PC-3 (cell line): ENCODE measurements around the gene HOXD3. TPM values are rescaled to one million over a fixed set of nuclear protein-coding genes. Genes with fewer than 3 reads are reported as not detected.

Source experiments
- ATAC-seq: fragments of 200-7000 bp; cut with Tn5 transposase; 2 replicates; pipeline ENCODE4 v1.9.1; 2020; ENCODE audit warnings: mild to moderate bottlenecking, moderate library complexity
- BruUV-seq: library from RNA; stranded (reverse); fragments of 400-500 nt; replicated peaks from 2 replicates; lab custom pipeline; 2021; lab: Mats Ljungman, UMichigan
- CTCF ChIA-PET: fragments of 300-600 bp; sonication (Branson Sonifier 250); formaldehyde crosslinking; loops from one replicate; lab custom pipeline; 2022; ENCODE audit warnings: antibody characterized with exemption; lab: Charles Lee
- POLR2A ChIA-PET: fragments of 300-600 bp; sonication (Branson Sonifier 250); formaldehyde crosslinking; loops from one replicate; lab custom pipeline; 2022; ENCODE audit warnings: antibody characterized with exemption; ENCODE audit not compliant: unreplicated experiment; lab: Charles Lee
- DNase-seq: peaks from one replicate; pipeline ENCODE4 v3.0.0-alpha.2; 2015
- H2AFZ ChIP-seq: fragments of 300-600 bp; sonication (generic); 2 replicates; pipeline ENCODE4 v1.6.0; 2016; ENCODE audit warnings: antibody characterized with exemption, low read length
- H3F3A ChIP-seq: fragments of 300-600 bp; sonication (generic); one replicate; pipeline ENCODE4 v1.6.0; 2017; ENCODE audit warnings: antibody characterized with exemption, low read length, control low read depth, mild to moderate bottlenecking; ENCODE audit not compliant: unreplicated experiment
- H3K27ac ChIP-seq: fragments of 300-600 bp; sonication (generic); 2 replicates; pipeline ENCODE4 v1.5.1; 2016; ENCODE audit warnings: mild to moderate bottlenecking, low read length
- H3K27me3 ChIP-seq: fragments of 300-600 bp; sonication (generic); 2 replicates; pipeline ENCODE4 v1.6.1; 2016; ENCODE audit warnings: low read length, mixed read lengths
- H3K36me3 ChIP-seq: fragments of 300-600 bp; sonication (generic); 2 replicates; pipeline ENCODE4 v1.6.1; 2016; ENCODE audit warnings: low read depth, mixed run types, low read length, mixed read lengths
- H3K4me1 ChIP-seq: fragments of 300-600 bp; sonication (generic); 2 replicates; pipeline ENCODE4 v1.5.1; 2016; ENCODE audit warnings: low read length; ENCODE audit not compliant: insufficient read depth
- H3K4me2 ChIP-seq: fragments of 300-600 bp; sonication (generic); 2 replicates; pipeline ENCODE4 v1.6.0; 2016; ENCODE audit warnings: low read length
- H3K4me3 ChIP-seq: fragments of 300-600 bp; sonication (generic); 2 replicates; pipeline ENCODE4 v1.5.1; 2016; ENCODE audit warnings: mild to moderate bottlenecking, low read length, mixed read lengths
- H3K79me2 ChIP-seq: fragments of 300-600 bp; sonication (generic); 2 replicates; pipeline ENCODE4 v1.6.1; 2017; ENCODE audit warnings: low read length, mixed read lengths
- H3K9ac ChIP-seq: fragments of 300-600 bp; sonication (generic); 2 replicates; pipeline ENCODE4 v1.6.0; 2016; ENCODE audit warnings: mild to moderate bottlenecking, low read length
- H3K9me2 ChIP-seq: fragments of 300-600 bp; sonication (generic); replicated peaks from 2 replicates; pipeline ENCODE4 v1.6.1; 2016; ENCODE audit warnings: mixed run types, low read length, mixed read lengths
- H3K9me3 ChIP-seq: fragments of 300-600 bp; sonication (generic); 2 replicates; pipeline ENCODE4 v1.6.1; 2016; ENCODE audit warnings: low read length, mixed read lengths
- H4K20me1 ChIP-seq: fragments of 300-600 bp; sonication (generic); 2 replicates; pipeline ENCODE4 v1.6.1; 2016; ENCODE audit warnings: low read length, mixed read lengths
- EZH2 ChIP-seq: fragments of 300-600 bp; sonication (generic); IDR thresholded peaks from one replicate; pipeline ENCODE4 v1.6.1; 2017; ENCODE audit warnings: antibody characterized with exemption, mild to moderate bottlenecking, low read length; ENCODE audit not compliant: unreplicated experiment
- EZH2phosphoT487 ChIP-seq: fragments of 300-600 bp; sonication (generic); IDR thresholded peaks from 2 replicates; pipeline ENCODE4 v1.6.1; 2018; ENCODE audit warnings: mild to moderate bottlenecking, antibody characterized with exemption, low read length, borderline replicate concordance
- intact Hi-C: fragments of 100-400 bp; cut with micrococcal nuclease; formaldehyde crosslinking; loops from 2 replicates; pipeline ENCODE4 v1.9.0; 2023
- total RNA-seq: library from RNA; depleted of rRNA; stranded (reverse); fragments of >200 nt; gene quantifications from 2 replicates; pipeline ENCODE4 v1.2.3, GENCODE V29; 2014
- TF ChIP-seq, protein P1 (sequence below): fragments of 300-600 bp; sonication (generic); conservative IDR thresholded peaks from 2 replicates; pipeline ENCODE4 v1.5.1; 2017; ENCODE audit warnings: antibody characterized with exemption, low read depth, mild to moderate bottlenecking, low read length

The HOXD3 gene
- total RNA-seq, 1 experiment from 2014 or later = 4.4 TPM

DNA sequence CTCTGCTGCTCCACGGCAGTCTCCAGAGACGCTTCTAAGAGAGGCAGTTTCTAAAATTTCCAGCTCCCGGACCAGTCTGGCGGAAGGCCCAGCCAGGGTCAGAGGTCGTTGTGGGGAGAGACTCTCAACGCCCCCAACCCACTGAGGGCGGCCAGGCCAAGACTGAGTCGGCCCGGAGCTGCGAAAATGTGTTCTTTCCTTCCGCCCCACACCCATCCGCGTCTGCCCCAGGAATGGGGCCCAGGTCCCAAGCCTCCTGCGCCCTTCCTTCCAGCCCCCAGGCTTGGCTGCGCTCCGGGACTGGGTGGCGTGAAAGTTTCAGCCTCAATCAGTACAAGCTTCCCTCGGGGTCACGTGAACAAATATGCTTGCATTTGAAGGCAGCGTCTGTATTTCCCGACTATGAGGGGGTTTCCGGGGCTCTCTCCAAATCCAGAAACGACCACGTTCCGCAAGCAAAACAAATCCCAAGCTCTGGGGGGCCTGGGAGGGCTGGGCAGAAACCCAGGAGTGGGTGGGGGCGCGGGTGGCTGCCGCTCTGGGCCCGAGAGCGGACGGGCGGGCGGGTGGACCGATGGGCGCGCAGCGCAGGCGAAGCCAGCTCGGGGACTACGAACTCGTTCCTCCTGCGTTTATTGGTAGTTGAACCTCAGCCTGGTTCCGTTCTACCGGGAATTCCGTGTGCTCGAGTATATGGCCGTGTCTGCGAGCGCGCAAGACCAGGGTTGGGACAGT is 3.3 kb downstream of the HOXD3 start:
- no peak overlapping the region for H2AFZ ChIP-seq
- H3K27me3 ChIP-seq = no peaks in the 10 kb centered on the region
- no peak overlapping the region for H3K4me2 ChIP-seq
- H3F3A ChIP-seq = no peaks in the 10 kb centered on the region
- no peaks in the 10 kb centered on the region for H3K4me1 ChIP-seq
- DNase-seq (no peak), ATAC-seq (no peak)
- H3K27ac ChIP-seq = no peak overlapping the region
- no TSS peak for BruUV-seq
- no peaks in the 10 kb centered on the region for H3K9me3 ChIP-seq
- H3K4me3 ChIP-seq = no peak overlapping the region
- CTCF ChIA-PET = no interaction called here
- intact Hi-C loops = no loop called here
- POLR2A ChIA-PET = no interaction called here
- no peaks in the 10 kb centered on the region for H3K36me3 ChIP-seq
- no peak for TF ChIP-seq EZH2
- no peak for TF ChIP-seq EZH2phosphoT487
- TF ChIP-seq, protein P1, sequence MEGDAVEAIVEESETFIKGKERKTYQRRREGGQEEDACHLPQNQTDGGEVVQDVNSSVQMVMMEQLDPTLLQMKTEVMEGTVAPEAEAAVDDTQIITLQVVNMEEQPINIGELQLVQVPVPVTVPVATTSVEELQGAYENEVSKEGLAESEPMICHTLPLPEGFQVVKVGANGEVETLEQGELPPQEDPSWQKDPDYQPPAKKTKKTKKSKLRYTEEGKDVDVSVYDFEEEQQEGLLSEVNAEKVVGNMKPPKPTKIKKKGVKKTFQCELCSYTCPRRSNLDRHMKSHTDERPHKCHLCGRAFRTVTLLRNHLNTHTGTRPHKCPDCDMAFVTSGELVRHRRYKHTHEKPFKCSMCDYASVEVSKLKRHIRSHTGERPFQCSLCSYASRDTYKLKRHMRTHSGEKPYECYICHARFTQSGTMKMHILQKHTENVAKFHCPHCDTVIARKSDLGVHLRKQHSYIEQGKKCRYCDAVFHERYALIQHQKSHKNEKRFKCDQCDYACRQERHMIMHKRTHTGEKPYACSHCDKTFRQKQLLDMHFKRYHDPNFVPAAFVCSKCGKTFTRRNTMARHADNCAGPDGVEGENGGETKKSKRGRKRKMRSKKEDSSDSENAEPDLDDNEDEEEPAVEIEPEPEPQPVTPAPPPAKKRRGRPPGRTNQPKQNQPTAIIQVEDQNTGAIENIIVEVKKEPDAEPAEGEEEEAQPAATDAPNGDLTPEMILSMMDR = no peak
- H3K9ac ChIP-seq = no peak overlapping the region
- no peaks in the 10 kb centered on the region for H3K79me2 ChIP-seq
- H4K20me1 ChIP-seq = no peaks in the 10 kb centered on the region
- H3K9me2 ChIP-seq = no peaks in the 10 kb centered on the region

DNA sequence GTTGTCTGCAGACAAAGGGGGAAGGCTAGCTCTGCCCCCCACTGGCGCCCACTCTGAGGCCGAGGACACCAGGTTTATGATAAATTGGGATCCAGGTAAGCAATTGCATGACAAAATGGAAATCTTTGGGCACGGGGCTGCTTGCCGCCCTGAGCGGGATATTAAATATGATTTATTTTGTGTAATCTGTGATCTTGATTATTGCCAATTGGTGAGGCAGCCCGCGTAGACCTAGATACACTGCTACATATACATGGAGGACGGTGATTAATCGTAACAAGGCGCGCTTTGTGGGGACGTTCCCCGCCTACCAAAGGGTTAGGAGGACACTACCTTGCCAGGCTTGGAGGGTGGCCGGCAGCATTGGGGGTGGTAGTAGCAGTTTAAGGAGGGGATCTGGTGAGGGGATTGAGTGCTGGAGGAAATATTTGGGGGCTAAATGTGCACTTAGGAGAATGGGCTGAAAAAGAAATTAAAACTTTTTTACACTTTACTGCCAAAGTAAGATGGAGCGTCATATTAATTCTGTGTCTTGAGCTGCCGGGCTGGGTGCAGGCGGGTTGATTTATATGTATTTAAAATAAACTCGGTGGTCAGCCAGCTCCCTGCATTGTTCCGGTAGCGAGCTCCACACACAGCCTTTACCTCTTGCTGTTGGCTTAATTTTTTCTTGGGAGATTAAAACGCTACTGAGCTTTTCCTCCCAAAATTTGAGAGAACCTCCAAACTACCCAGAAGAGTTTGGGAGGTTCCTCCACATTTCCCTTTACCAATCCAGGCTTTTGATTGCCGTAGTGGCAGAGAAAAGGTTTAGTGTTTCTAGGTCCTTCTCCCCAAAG is 4.1 kb downstream of the HOXD3 start:
- Histone ChIP-seq H3K27me3 (no peaks in the 10 kb centered on the region), H3K4me3 (no peak overlapping the region)

More for the DNA sequence above, 4.1 kb downstream of the HOXD3 start:
- H4K20me1 ChIP-seq = no peaks in the 10 kb centered on the region
- no peak overlapping the region for H3K27ac ChIP-seq
- DNase-seq (no peak), ATAC-seq (no peak)
- no peaks in the 10 kb centered on the region for H3F3A ChIP-seq
- ChIA-PET POLR2A (interaction anchor here (0.6 kb wide), 1 partner anchor 1102 kb away, joined by 5 read pairs; no protein-coding TSS in a partner anchor), CTCF (no interaction called here)
- H2AFZ ChIP-seq = no peak overlapping the region
- no peak overlapping the region for H3K4me2 ChIP-seq
- no peak overlapping the region for H3K9ac ChIP-seq
- no TSS peak for BruUV-seq
- intact Hi-C loops = no loop called here
- TF ChIP-seq, protein P1 = no peak
- TF ChIP-seq EZH2phosphoT487 (no peak), EZH2 (no peak)
- H3K36me3 ChIP-seq = no peaks in the 10 kb centered on the region
- no peaks in the 10 kb centered on the region for H3K4me1 ChIP-seq
- H3K9me2 ChIP-seq = no peaks in the 10 kb centered on the region
- no peaks in the 10 kb centered on the region for H3K79me2 ChIP-seq
- H3K9me3 ChIP-seq = no peaks in the 10 kb centered on the region
